Stimulated activated CD8-positive, alpha-beta memory T cell treated with anti-CD3 and anti-CD28 coated beads, Interleukin-7, amount 100 ng/mL, for 1 hour (primary cell): ENCODE measurements around the gene CDK19.
"Not testable (repeated sequence)": the region's sequence is repeated elsewhere in the genome, so short reads cannot be mapped to it uniquely, and the experiment has no call there.

Source experiments
- DNase-seq, 2 donors: peaks; one replicate each; pipeline ENCODE4 v3.0.0-alpha.2; 2020; ENCODE audit warnings: low read depth in 2 of 2

The CDK19 gene

GRCh38 chr6:110587328-110587727, 227.9 kb downstream of the CDK19 start:
- DNase-seq, result no peak

GRCh38 chr6:110581679-110582078, 233.6 kb downstream of the CDK19 start:
- DNase-seq, result no peak

- DNase-seq, result not testable (repeated sequence)
Measured at GRCh38 chr6:110577596-110578167, 237.6 kb downstream of the CDK19 start.

GRCh38 chr6:110575925-110576463, 239.3 kb downstream of the CDK19 start:
- no peak for DNase-seq

- DNase-seq, result no peak
Measured at GRCh38 chr6:110574817-110575216, 240.5 kb downstream of the CDK19 start.

- no peak for DNase-seq
Measured at GRCh38 chr6:110573537-110573936, 241.7 kb downstream of the CDK19 start.

GRCh38 chr6:110573136-110573535, 242.1 kb downstream of the CDK19 start:
- DNase-seq, result no peak

GRCh38 chr6:110567957-110568696, 247.1 kb downstream of the CDK19 start:
- no peak for DNase-seq

- no peak for DNase-seq
Measured at GRCh38 chr6:110566346-110567125, 248.7 kb downstream of the CDK19 start.

- DNase-seq, result no peak
Measured at GRCh38 chr6:110564703-110565421, 250.4 kb downstream of the CDK19 start.

GRCh38 chr6:110563711-110564110, 251.6 kb downstream of the CDK19 start:
- no peak for DNase-seq

- no peak for DNase-seq
Measured at GRCh38 chr6:110562316-110562915, 252.9 kb downstream of the CDK19 start.

GRCh38 chr6:110561696-110562095, 253.6 kb downstream of the CDK19 start:
- DNase-seq, result no peak

GRCh38 chr6:110561008-110561396, 254.3 kb downstream of the CDK19 start:
- DNase-seq, result no peak

GRCh38 chr6:110560239-110561007, 254.8 kb downstream of the CDK19 start:
- DNase-seq, result no peak
